HFFc6 (cell line): ENCODE data around the gene NOL3. TPM values are rescaled to one million over a fixed set of nuclear protein-coding genes. Genes with fewer than 3 reads are reported as not detected.

Experiments used
- DNase-seq: peaks from one replicate; pipeline ENCODE4 v3.0.0-alpha.2; 2018
- H3K27ac Mint-ChIP-seq: 2 replicates; pipeline ENCODE4 v1.8.0; 2020; ENCODE audit warnings: mild to moderate bottlenecking, mixed read lengths
- H3K27me3 Mint-ChIP-seq: 2 replicates; pipeline ENCODE4 v1.8.0; 2021; ENCODE audit warnings: mild to moderate bottlenecking, moderate library complexity, mixed read lengths; ENCODE audit not compliant: insufficient read depth
- H3K36me3 Mint-ChIP-seq: 2 replicates; pipeline ENCODE4 v1.8.0; 2021; ENCODE audit warnings: low read depth, mixed read lengths
- H3K4me1 Mint-ChIP-seq: 2 replicates; pipeline ENCODE4 v1.8.0; 2020; ENCODE audit warnings: low read depth, mixed read lengths
- H3K4me3 Mint-ChIP-seq: 2 replicates; pipeline ENCODE4 v1.8.0; 2020; ENCODE audit warnings: mild to moderate bottlenecking, moderate library complexity, mixed read lengths
- H3K9me3 Mint-ChIP-seq: 2 replicates; pipeline ENCODE4 v1.8.0; 2020; ENCODE audit warnings: mild to moderate bottlenecking, mixed read lengths
- total RNA-seq, 6 experiments: library from RNA; stranded (reverse); fragmentation: NEBNext Ultra II Directional; extraction: Animal tissue kit (Norgen Biotek cat#: 25700); gene quantifications; 2 replicates in 1 of 6; 3 replicates in 5 of 6; pipeline ENCODE4 v1.2.3, GENCODE V29; 2021
- TF ChIP-seq, protein P1 (sequence below): fragments of 200-600 bp; sonication (generic); IDR thresholded peaks from 2 replicates; pipeline ENCODE4 v1.5.0; 2021; ENCODE audit warnings: antibody characterized with exemption, mild to moderate bottlenecking

The NOL3 gene
- total RNA-seq, 6 experiments from 2014 or later, result 16.1 to 20.1 (median 17.7) TPM

DNA sequence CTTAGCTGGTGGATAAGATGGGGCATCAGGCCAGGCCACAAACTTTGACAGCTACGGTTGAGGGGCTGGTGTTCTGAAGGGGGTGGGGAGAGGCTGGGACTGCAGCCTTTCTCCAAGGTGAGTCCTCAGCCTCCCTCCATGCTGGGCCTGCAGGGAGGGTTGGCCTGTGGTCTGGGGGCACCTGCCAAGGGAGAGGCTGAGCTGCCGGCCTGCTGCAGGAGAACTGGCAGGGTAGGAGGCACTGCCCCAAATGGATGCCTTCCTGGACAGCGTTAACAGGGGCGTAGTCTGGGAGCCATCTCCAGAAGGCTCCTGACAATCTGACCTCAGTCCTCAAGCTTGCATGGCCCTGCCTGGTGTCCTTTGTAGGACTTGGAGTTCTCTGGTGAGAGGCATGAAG is 33.7 kb downstream of the NOL3 start:
- H3K4me3 Mint-ChIP-seq, result no peak overlapping the region
- TF ChIP-seq, protein P1, sequence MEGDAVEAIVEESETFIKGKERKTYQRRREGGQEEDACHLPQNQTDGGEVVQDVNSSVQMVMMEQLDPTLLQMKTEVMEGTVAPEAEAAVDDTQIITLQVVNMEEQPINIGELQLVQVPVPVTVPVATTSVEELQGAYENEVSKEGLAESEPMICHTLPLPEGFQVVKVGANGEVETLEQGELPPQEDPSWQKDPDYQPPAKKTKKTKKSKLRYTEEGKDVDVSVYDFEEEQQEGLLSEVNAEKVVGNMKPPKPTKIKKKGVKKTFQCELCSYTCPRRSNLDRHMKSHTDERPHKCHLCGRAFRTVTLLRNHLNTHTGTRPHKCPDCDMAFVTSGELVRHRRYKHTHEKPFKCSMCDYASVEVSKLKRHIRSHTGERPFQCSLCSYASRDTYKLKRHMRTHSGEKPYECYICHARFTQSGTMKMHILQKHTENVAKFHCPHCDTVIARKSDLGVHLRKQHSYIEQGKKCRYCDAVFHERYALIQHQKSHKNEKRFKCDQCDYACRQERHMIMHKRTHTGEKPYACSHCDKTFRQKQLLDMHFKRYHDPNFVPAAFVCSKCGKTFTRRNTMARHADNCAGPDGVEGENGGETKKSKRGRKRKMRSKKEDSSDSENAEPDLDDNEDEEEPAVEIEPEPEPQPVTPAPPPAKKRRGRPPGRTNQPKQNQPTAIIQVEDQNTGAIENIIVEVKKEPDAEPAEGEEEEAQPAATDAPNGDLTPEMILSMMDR, result no peak
- no peak overlapping the region for H3K27ac Mint-ChIP-seq
- H3K4me1 Mint-ChIP-seq, result peaks cover 24% of the 10 kb centered on the region
- no peak for DNase-seq
- H3K36me3 Mint-ChIP-seq, result 0 out of 2 replicates have a peak, but pooled peaks cover 8% of the 10 kb centered on the region
- H3K27me3 Mint-ChIP-seq, result peaks cover 6% of the 10 kb centered on the region
- no peaks in the 10 kb centered on the region for H3K9me3 Mint-ChIP-seq

DNA sequence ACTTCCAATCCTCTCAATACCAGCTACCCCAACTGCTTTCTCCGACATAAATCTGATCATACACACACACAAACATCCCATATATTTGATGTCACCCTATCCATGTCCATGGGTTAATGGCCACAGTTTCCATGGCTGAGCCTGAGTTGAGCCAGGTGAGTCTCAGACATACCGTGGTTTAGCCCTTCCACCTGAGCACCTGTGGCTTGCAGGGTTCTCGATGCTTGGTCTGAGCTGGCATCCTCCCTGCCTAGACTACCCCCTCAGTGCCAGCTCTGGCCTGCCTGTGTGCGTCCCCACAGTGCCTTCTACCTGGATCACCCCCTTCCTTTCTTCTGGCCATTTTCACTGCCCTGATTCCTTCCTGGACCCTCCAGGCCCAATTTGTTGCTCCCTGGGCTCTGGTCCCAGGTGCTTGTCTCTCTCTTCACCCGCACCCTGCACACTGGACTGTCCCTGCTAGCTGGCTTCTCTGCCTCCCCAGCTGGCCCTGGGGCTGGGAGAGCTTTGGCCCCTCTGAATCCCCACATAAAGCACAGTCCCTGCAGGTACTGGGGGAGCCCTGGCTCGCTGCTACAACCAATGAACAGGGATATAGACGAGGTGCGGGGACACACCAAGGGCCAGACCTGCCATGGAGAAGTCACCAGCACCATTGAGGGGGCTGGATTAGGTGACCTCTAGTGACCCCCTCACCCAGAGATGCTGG is 35.9 kb downstream of the NOL3 start:
- Mint-ChIP-seq H3K4me3 (no peak overlapping the region), H3K4me1 (peaks cover 24% of the 10 kb centered on the region), H3K27ac (peak overlapping the region; percentile 75), H3K9me3 (no peaks in the 10 kb centered on the region), H3K27me3 (peaks cover 4% of the 10 kb centered on the region), H3K36me3 (no peaks in the 10 kb centered on the region)
- TF ChIP-seq, protein P1, result no peak
- no peak for DNase-seq

DNA sequence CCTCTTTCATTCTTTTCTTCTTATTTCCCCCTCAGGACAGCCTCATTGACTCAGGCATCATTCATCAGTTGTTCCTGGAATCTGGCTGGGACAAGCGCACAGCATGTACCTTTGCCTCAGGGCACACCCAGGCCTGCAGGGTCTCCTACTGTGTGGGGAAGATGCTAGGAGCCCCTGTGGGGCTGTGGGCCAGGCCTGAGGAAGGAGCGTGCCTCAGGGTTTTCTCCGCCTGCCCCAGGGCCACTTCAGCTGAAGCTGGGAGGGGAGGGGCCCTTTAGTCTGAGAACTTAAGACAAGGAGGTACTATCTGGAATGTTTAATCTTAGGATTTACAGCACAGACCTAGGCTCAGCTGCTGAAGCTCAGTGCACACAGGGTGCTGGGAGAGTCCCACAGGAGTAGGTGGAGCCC is 36.5 kb downstream of the NOL3 start:
- peaks cover 4% of the 10 kb centered on the region for H3K27me3 Mint-ChIP-seq
- H3K4me3 Mint-ChIP-seq, result no peak overlapping the region
- TF ChIP-seq, protein P1, result no peak
- no peaks in the 10 kb centered on the region for H3K36me3 Mint-ChIP-seq
- H3K9me3 Mint-ChIP-seq, result no peaks in the 10 kb centered on the region
- H3K27ac Mint-ChIP-seq, result peak overlapping the region; percentile 75
- H3K4me1 Mint-ChIP-seq, result peaks cover 24% of the 10 kb centered on the region
- DNase-seq, result peak; percentile 25

DNA sequence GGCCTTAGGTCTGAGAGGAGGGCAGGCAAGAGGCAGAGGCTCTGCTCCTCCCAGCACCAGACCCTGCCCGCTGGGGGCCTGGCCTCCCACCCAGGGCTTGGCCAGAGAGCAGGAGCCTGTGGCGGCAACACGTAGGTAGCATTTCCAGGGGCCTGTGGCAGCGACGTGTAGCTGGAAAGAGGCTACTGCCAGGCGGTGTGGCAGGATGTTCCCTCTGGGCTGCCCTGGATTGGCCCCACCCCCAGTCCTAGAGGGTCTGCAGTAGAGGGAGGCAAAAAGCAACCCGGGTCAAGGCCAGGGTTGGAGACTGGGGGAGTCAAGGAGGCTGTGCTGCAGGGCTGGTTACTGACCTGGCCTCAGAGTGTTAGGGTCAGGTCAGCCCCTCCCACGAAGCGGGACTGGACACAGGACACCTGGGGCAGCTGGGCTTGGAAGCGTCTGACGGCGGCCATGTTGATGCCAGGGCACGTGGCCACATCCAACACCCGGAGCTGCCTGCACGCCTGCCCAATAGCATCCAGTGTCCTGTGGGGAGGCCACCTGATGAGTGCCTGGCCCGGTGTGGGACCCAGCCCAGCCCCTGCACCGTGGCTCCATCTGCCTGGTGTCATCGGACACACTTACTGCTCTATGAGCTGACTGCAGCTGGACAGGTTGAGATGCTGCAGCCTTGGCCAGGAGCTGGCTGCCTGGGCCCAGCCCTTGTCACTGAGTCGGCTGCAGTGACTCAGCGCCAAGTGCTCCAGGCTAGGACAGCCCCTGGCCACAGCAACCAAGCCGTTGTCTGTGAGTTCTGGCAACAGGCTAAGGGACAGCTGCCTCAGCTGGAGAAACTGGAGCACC is 37.1 kb downstream of the NOL3 start:
- Mint-ChIP-seq H3K27ac (peak overlapping the region; percentile 83), H3K27me3 (peaks cover 4% of the 10 kb centered on the region), H3K36me3 (no peaks in the 10 kb centered on the region), H3K4me1 (peaks cover 24% of the 10 kb centered on the region), H3K4me3 (no peak overlapping the region), H3K9me3 (no peaks in the 10 kb centered on the region)
- TF ChIP-seq, protein P1, result no peak
- DNase-seq, result peak; percentile 74

- H3K36me3 Mint-ChIP-seq, result no peaks in the 10 kb centered on the region
These were observed 38.0 kb downstream of the NOL3 start for GRCh38 chr16:67208154-67208896.

More at GRCh38 chr16:67208154-67208896, 38.0 kb downstream of the NOL3 start:
- peaks cover 4% of the 10 kb centered on the region for H3K27me3 Mint-ChIP-seq
- H3K4me3 Mint-ChIP-seq, result no peak overlapping the region
- TF ChIP-seq, protein P1, result no peak
- H3K4me1 Mint-ChIP-seq, result peaks cover 32% of the 10 kb centered on the region
- no peaks in the 10 kb centered on the region for H3K9me3 Mint-ChIP-seq
- H3K27ac Mint-ChIP-seq, result peak overlapping the region; percentile 83
- DNase-seq, result no peak
